AG04450 (cell line): ENCODE data around the gene RADIL. TPM values are rescaled to one million over a fixed set of nuclear protein-coding genes. Genes with fewer than 3 reads are reported as not detected.

Experiments
- CTCF ChIA-PET: fragments of 300-600, 350-600 bp; formaldehyde crosslinking; extraction: SDS; loops from one replicate; lab custom pipeline; 2022; ENCODE audit warnings: antibody characterized with exemption, inconsistent platforms; lab: Charles Lee
- POLR2A ChIA-PET: fragments of 350-600 bp; formaldehyde crosslinking; extraction: SDS; loops from one replicate; lab custom pipeline; 2021; ENCODE audit warnings: antibody characterized with exemption, inconsistent platforms; lab: Yijun Ruan, JAX
- DNase-seq: peaks from one replicate; pipeline ENCODE4 v3.0.0-alpha.2; 2011; ENCODE audit warnings: low read depth, low spot score
- H3K27ac ChIP-seq: one replicate; pipeline ENCODE4 v1.5.1; 2012; ENCODE audit warnings: low read depth, low read length, control low read depth
- H3K27me3 ChIP-seq: one replicate; pipeline ENCODE4 v1.6.0; 2012; ENCODE audit warnings: low read length; ENCODE audit not compliant: control insufficient read depth, insufficient read depth
- H3K4me3 ChIP-seq: 2 replicates; pipeline ENCODE4 v1.5.1; 2011; ENCODE audit warnings: mild to moderate bottlenecking, low read depth, low read length, control low read depth
- H3K9me3 ChIP-seq: 2 replicates; pipeline ENCODE4 v1.5.1; 2012; ENCODE audit warnings: low read length; ENCODE audit not compliant: control insufficient read depth, insufficient read depth
- CTCF ChIP-seq: IDR thresholded peaks from 2 replicates; pipeline ENCODE4 v1.5.1; 2011; ENCODE audit warnings: low read depth, low read length, control low read depth, inconsistent platforms
- polyA plus RNA-seq: library from polyadenylated mRNA; depleted of rRNA; stranded (reverse); fragments of >200 nt; gene quantifications from 2 replicates; pipeline ENCODE4 v1.2.3, GENCODE V29; 2011

RADIL gene
- polyA plus RNA-seq, 1 experiment, result 0.07 TPM

GRCh38 chr7:4878336-4879335, 4.9 kb downstream of the RADIL start:
- CTCF ChIA-PET, result no interaction called here
- POLR2A ChIA-PET, result no interaction called here
- TF ChIP-seq CTCF, result no peak
- no peak overlapping the region for H3K27ac ChIP-seq
- peaks cover under 1% of the 10 kb centered on the region; the same call in 1 of the 2 replicates for H3K9me3 ChIP-seq
- DNase-seq, result no peak
- no peak overlapping the region for H3K4me3 ChIP-seq
- peaks cover 10% of the 10 kb centered on the region for H3K27me3 ChIP-seq

- ChIA-PET CTCF (no interaction called here), POLR2A (no interaction called here)
- H3K27ac ChIP-seq, result no peak overlapping the region
- no peaks in the 10 kb centered on the region; the same call in 1 of the 2 replicates for H3K9me3 ChIP-seq
- H3K4me3 ChIP-seq, result no peak overlapping the region
- peaks cover 11% of the 10 kb centered on the region for H3K27me3 ChIP-seq
- no peak for TF ChIP-seq CTCF
- DNase-seq, result no peak
These were observed 6.9 kb downstream of the RADIL start for GRCh38 chr7:4876586-4876985.

GRCh38 chr7:4875391-4875790, 8.1 kb downstream of the RADIL start:
- Histone ChIP-seq H3K4me3 (no peak overlapping the region), H3K9me3 (no peaks in the 10 kb centered on the region; the same call in 1 of the 2 replicates), H3K27me3 (peaks cover 11% of the 10 kb centered on the region), H3K27ac (no peak overlapping the region)
- ChIA-PET CTCF (interaction anchor here (0.9 kb wide), 1 partner anchor 9 kb away, joined by 4 read pairs; no protein-coding TSS in a partner anchor), POLR2A (no interaction called here)
- DNase-seq, result no peak
- no peak for TF ChIP-seq CTCF

- Histone ChIP-seq H3K9me3 (peaks cover 2% of the 10 kb centered on the region; the same call in 1 of the 2 replicates), H3K4me3 (no peak overlapping the region), H3K27me3 (peaks cover 8% of the 10 kb centered on the region), H3K27ac (no peak overlapping the region)
- no peak for DNase-seq
- CTCF ChIA-PET, result interaction anchor here (1.0 kb wide), 1 partner anchor 9 kb away, joined by 6 read pairs; no protein-coding TSS in a partner anchor
- POLR2A ChIA-PET, result no interaction called here
- TF ChIP-seq CTCF, result no peak
These were observed 10.2 kb downstream of the RADIL start for GRCh38 chr7:4873071-4873944.
